HG03139 (cell line): ENCODE measurements around the gene ARHGAP6.
A peak's percentile ranks its signal among the peaks of the same experiment; 100 is the strongest.
"Not testable (repeated sequence)": the region's sequence is repeated elsewhere in the genome, so short reads cannot be mapped to it uniquely, and the experiment has no call there.

Source experiments
- ATAC-seq: cut with Tn5 transposase; IDR thresholded peaks from one replicate; pipeline ENCODE4 v1.9.1; 2021; ENCODE audit not compliant: unreplicated experiment

Gene ARHGAP6

GRCh38 chrX:11129534-11130105 lies 536.1 kb downstream of the ARHGAP6 start:
- no peak for ATAC-seq

- no peak for ATAC-seq
These were observed 540.7 kb downstream of the ARHGAP6 start for GRCh38 chrX:11125060-11125459.

- ATAC-seq = no peak
These were observed 541.6 kb downstream of the ARHGAP6 start for GRCh38 chrX:11124112-11124511.

GRCh38 chrX:11123087-11123486 lies 542.6 kb downstream of the ARHGAP6 start:
- not testable (repeated sequence) for ATAC-seq

GRCh38 chrX:11119313-11119943 lies 546.3 kb downstream of the ARHGAP6 start:
- ATAC-seq = no peak

- no peak for ATAC-seq
These were observed 548.0 kb downstream of the ARHGAP6 start for GRCh38 chrX:11117745-11118144.

GRCh38 chrX:11113731-11114130 lies 552.0 kb downstream of the ARHGAP6 start:
- no peak for ATAC-seq

- ATAC-seq = no peak
These were observed 553.8 kb downstream of the ARHGAP6 start for GRCh38 chrX:11111947-11112346.

GRCh38 chrX:11111037-11111851 lies 554.5 kb downstream of the ARHGAP6 start, which contains the start of gene HCCS:
Gene HCCS (plus strand): TSS chrX:11111332. CDS start chrX:11112061, 729 bp downstream.
- ATAC-seq = peak; percentile 94

GRCh38 chrX:11109968-11110367 lies 555.8 kb downstream of the ARHGAP6 start:
- ATAC-seq = no peak

GRCh38 chrX:11108253-11108941 lies 557.3 kb downstream of the ARHGAP6 start:
- no peak for ATAC-seq

- ATAC-seq = no peak
These were observed 560.6 kb downstream of the ARHGAP6 start for GRCh38 chrX:11105080-11105479.

GRCh38 chrX:11103751-11104150 lies 562.0 kb downstream of the ARHGAP6 start:
- ATAC-seq = no peak

GRCh38 chrX:11103006-11103405 lies 562.7 kb downstream of the ARHGAP6 start:
- no peak for ATAC-seq

GRCh38 chrX:11100281-11101035 lies 565.3 kb downstream of the ARHGAP6 start:
- no peak for ATAC-seq

GRCh38 chrX:11099465-11099864 lies 566.3 kb downstream of the ARHGAP6 start:
- ATAC-seq = no peak

GRCh38 chrX:11097933-11098332 lies 567.8 kb downstream of the ARHGAP6 start:
- no peak for ATAC-seq

- no peak for ATAC-seq
These were observed 575.9 kb downstream of the ARHGAP6 start for GRCh38 chrX:11089802-11090201.
